GM19043 (cell line): ENCODE data around the gene OPCML.

Experiments
- ATAC-seq: cut with Tn5 transposase; IDR thresholded peaks from one replicate; pipeline ENCODE4 v1.9.1; 2021; ENCODE audit warnings: low read depth; ENCODE audit not compliant: unreplicated experiment

OPCML gene

DNA sequence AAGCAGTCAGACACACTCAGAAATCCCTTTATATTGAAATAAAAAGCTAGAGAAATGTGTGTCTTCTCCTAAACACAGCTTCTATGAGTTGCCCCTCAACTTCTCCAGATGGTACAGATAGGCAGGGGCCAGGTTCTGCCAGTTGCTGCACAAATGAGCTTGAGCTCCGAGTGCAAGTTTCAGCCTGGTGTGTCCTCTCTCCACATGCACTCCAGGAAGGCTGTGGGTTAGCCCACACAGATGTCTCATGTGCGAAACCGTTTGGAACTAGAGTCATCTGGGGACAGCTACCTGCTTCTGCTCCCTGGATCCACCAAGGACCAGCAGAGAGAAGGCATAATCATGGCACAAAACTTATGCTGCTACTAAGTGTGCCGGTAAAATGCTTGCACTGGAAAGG, 812.6 kb downstream of the OPCML start:
- no peak for ATAC-seq

DNA sequence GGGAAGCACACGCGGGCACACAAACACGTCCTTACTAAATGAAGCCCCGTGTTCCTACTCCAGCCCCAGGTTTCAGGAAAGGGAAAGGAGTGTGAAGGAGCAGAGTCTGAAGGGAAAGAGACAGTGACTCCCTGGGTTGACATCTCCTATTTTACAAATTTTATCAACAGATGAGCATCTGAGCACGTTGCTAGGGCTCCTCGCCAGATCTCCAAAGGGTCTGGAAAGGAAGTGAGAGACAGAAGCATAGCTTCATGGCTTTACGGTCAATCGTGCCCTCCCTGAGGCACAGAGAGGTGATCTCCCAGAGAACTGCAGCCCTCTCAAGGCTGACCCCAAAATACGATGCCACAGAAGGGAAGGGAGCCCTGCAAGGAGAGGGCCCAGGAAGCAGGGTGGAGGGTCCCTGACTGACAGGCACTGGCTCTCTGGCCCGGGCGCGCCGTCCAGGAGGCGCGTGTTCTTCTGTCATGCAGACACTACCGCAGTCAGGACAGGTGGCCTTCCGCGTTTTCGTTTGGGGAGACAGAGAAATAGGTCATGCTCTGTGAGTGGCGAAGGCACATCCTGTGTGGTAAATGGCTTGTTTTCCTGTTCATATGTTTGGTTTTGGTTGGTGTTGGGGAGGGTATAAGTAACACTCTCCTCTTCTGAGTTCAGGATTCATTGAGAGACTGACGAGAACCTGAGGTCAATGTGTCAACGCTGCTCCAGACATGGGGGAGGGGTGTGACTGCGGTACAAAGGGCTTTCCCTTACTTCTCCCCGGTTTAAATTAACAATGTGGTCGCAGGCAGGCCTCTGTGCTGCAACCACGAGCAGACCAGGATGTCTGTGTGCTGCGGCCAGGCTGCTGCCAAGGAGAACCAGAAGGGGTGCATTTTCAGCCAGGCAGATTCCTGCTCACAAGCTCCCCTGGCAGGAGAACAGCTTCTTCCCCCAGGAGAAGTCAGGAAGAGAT, 813.3 kb downstream of the OPCML start:
- ATAC-seq, result peak; percentile 61

GRCh38 chr11:132717824-132718223, 814.5 kb downstream of the OPCML start:
- ATAC-seq, result no peak

DNA sequence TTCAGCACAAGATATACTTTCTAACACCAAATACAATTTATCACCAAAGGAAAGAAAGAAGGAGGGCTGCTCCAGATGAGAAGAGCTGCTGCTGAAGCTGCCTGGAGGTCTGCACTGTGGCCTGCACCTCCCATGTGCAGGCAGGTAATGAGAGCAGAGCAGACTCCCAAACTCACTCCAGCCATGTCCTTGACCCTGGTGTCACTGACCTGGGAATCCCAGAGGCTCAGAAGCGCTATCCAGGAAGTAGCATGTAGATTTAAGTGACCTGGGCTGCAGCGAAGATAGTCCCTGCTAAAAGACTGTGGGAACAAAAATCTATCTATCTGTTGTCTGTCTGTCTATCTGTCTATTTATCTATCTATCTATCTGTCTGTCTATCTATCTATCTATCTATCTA, 816.3 kb downstream of the OPCML start:
- ATAC-seq, result no peak

GRCh38 chr11:132714859-132715440, 817.4 kb downstream of the OPCML start:
- ATAC-seq, result no peak

- ATAC-seq, result no peak
Measured at GRCh38 chr11:132712466-132712865, 819.8 kb downstream of the OPCML start.

- no peak for ATAC-seq
Measured at GRCh38 chr11:132704781-132705375, 827.4 kb downstream of the OPCML start.

DNA sequence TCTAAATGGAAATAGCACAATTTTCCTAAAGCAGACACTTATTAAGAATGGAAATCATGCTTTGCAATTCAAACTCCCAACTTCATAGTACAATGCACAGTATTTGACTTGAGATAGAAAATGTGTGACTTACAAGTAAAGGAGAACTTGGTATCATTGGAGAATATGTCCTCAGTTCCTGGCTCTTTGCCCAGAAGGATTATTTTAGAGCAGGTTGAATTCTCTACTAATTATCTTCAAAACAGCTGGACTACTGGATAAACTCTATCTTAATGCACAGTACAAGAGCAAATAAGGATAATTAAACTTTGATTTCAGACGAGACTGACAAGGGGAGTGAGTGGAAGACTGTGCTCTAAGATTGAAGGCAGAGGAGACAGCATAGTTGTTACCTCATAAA, 839.4 kb downstream of the OPCML start:
- ATAC-seq, result no peak

GRCh38 chr11:132691848-132692550, 840.3 kb downstream of the OPCML start:
- ATAC-seq, result no peak

GRCh38 chr11:132686886-132687285, 845.4 kb downstream of the OPCML start:
- no peak for ATAC-seq

DNA sequence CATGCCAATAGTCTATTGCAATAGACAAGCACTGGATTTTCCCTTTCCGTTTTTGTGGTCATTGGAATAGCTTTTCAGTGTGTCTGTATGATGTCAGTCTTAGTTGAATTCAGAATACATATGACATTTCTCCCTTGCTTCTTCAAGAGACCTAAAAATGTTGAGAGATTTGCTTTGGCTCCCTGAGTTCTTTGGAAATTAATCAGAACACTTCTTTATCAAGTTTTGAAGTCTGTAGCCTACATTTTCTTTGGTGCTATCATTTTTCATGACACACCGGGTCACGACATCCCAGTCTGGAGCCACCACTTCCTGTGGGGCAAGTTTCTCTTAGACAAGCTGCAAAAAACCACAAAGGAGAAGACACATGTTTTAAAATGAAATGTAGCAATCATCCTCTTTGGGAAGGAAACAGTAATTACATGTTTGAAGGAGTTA, 847.1 kb downstream of the OPCML start:
- ATAC-seq, result no peak

DNA sequence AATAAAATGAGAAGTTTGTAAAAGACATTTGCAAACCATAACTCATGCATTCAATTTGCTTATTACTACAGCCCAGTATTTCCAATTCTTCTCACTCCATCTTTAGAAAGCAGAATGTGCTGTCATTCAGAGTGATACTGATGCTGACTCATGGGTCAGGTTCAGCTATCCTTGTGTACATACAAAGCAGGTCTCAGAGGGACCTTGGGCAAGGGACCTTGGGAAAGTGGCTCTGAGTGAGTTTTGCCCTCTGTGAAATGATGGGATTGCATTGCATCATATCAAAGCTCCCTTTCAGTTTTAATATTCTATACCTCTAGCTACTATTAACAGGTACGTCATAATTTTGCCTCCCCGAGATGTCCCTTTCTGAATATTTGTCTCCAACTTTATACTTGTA, 848.7 kb downstream of the OPCML start:
- ATAC-seq, result no peak

- no peak for ATAC-seq
Measured at GRCh38 chr11:132681971-132682370, 850.3 kb downstream of the OPCML start.

DNA sequence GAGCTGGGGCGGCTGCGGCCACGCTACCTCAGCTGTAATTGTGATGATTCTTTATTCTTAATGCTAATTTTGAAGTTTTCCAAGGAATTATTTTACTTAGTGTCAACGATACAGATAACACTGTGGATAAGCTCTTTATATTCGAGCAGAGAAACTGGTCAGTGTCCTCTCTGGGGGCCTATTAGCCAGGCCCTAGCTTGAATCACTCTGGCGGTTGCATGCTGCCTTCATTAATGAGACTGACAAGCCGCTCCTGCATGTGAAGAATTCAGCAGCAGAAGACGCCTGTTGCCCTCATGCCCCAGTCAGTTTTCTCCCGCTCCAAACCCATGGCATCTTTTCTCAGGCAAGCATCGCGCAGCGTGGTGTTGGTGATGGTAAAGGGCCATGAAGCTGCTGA, 851.7 kb downstream of the OPCML start:
- ATAC-seq, result no peak

DNA sequence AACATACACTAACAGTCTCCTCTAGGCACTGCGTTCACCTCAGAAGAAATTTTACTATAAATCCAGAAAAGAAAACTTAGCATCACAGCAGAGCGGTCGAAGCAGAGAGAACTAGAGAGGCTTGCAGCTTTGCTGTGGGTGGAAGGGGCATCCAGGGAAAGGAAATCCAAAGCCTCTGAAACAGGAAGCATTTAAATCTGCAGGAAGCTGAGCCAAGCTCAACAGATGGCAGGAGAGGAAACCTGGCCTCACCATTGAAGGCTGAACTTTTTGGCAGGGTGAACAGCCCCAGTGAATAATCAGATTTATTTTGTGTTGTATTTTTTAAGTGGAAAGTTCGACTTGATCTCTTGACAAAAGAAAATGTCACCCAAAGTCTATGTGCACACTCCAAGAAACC, 858.1 kb downstream of the OPCML start:
- ATAC-seq, result no peak

DNA sequence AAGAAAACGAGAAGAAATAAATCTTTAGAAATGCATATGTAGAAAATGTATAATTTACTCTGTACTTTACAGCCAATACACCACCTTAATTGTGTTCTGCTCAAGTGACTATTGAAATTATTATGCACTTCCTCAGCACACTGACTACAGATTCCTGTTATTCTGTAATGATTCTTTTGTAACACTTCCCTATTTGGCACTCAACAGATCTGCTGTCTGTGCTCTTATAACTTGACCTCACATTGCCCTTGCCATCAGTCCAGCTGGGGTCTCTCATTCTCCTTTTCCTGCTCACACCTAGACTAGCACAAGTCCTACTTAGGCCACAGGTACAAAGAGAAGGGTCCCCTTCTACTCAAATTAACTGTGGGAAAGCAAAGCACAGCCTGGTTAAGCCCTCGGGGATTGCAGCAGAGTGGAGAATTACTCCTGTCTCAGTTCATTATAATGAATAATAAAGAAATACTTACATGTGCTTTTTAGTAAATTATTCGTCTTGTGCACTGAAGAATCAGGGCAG, 860.4 kb downstream of the OPCML start:
- ATAC-seq, result no peak

DNA sequence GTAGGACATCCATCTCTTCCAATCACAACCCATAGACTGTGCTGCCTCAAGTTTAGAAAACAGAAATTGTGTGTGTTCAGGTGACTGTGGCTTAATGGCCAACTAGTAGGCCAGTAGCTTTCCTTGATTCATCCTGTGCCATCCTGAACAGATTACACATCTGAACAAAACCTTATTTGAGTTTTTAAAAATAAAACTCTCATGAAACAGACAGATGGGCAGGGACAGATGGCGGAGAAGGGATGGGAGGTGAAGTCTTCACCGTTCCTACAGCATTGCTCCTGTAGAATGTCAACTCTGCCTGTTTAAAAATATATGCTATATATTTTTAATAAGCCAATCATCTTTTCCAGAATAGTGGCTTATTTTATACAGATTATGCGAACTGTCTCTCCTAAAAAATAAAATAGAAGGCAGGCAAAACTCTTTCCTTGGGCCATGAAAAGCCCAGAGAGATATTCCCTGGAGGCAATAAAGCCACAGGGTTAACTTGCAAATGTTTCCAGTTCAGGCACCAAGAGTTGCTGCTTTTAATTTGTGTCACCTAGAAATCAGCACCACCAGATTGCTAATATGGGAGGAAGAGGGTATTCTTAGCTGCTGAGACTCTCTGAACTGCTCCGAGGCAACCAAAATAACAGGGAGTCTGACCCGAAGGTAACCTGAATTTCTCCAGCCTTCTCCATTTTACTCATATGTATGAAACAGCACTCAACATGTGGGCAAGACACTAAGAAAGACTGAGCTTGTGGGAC, 861.2 kb downstream of the OPCML start:
- ATAC-seq, result no peak

- no peak for ATAC-seq
Measured at GRCh38 chr11:132669949-132670348, 862.4 kb downstream of the OPCML start.

DNA sequence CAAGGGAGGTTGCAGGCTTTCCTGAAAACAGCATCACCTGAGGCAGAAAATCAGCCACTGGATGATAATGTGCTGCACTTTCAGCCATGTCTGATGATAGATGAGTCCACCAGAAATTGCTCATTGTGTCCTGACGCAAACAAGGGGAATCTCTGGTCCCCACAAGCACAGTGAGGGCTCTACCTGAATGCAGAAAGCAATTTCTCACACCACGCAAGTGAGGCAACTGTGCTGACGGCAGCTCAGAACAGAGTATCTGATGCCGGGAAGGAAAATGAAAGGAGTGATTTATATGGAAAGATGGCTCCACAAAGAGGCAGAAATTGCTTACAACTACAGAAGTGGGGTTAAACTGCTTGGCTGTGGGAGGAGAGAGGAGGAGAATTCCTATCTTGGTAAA, 867.1 kb downstream of the OPCML start:
- ATAC-seq, result no peak

GRCh38 chr11:132658696-132659095, 873.6 kb downstream of the OPCML start:
- ATAC-seq, result no peak
